Nephron (organoid): ENCODE data around the gene HOXC5.

Experiments used
- H3K27ac Mint-ChIP-seq, 3 experiments: 2 replicates each; pipeline ENCODE4 v1.8.0; 2020; ENCODE audit warnings: mixed read lengths in 3 of 3, mild to moderate bottlenecking in 2 of 3, moderate library complexity in 1 of 3
- H3K27me3 Mint-ChIP-seq: 2 replicates; pipeline ENCODE4 v1.8.0; 2021; ENCODE audit warnings: low read depth, mild to moderate bottlenecking, moderate library complexity, mixed read lengths
- H3K36me3 Mint-ChIP-seq: 2 replicates; pipeline ENCODE4 v1.8.0; 2020; ENCODE audit warnings: low read depth, mixed read lengths
- H3K4me1 Mint-ChIP-seq: 2 replicates; pipeline ENCODE4 v1.8.0; 2020; ENCODE audit warnings: mixed read lengths
- H3K4me3 Mint-ChIP-seq, 3 experiments: 2 replicates each; pipeline ENCODE4 v1.8.0; 2020; ENCODE audit warnings: mild to moderate bottlenecking in 3 of 3, mixed read lengths in 3 of 3, moderate library complexity in 2 of 3
- H3K9me3 Mint-ChIP-seq: 2 replicates; pipeline ENCODE4 v1.8.0; 2020; ENCODE audit warnings: mixed read lengths
- TF ChIP-seq, protein P1 (sequence below), 3 experiments: fragments of 200-600 bp; sonication (generic); IDR thresholded peaks; one replicate each; pipeline ENCODE4 v1.5.0; 2021; ENCODE audit warnings: antibody characterized with exemption in 3 of 3; ENCODE audit not compliant: unreplicated experiment in 3 of 3

The HOXC5 gene

DNA sequence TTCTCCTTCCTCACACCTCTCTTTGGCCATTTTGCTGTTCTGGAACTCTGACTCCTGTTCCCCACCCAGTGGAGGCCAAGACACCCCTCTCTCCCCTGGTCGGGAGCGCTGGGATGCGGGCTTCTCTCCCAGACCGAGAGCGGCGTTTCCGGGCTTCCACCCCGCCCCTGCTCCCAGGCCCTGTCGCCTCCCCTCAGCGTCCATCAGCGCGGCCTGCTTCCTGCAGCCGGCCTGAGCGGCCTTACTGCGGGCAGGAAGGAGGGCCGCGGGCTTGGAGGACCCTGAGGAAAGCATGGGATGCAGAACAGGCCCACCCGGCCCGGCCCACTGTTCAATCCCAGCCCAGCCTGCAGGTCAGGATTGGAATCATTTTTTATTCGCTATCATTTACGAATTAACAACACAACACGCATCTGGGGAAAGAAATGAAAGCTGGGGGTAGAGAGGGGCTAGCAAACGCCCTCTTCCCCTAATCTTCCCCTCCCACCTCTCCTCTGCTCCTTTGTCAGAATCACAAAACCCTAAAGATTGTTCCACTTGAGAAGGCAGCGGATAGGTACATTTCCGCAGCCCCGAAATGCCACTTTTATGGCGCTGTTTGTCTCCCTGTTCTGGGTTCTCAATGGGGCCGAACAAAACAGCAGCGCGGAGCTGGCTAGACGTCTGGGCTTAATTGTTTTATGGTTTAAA, 27.9 kb upstream of the HOXC5 start:
- peak overlapping the region; percentile 95 to 99 (median 96) for H3K4me3 Mint-ChIP-seq
- TF ChIP-seq, protein P1, sequence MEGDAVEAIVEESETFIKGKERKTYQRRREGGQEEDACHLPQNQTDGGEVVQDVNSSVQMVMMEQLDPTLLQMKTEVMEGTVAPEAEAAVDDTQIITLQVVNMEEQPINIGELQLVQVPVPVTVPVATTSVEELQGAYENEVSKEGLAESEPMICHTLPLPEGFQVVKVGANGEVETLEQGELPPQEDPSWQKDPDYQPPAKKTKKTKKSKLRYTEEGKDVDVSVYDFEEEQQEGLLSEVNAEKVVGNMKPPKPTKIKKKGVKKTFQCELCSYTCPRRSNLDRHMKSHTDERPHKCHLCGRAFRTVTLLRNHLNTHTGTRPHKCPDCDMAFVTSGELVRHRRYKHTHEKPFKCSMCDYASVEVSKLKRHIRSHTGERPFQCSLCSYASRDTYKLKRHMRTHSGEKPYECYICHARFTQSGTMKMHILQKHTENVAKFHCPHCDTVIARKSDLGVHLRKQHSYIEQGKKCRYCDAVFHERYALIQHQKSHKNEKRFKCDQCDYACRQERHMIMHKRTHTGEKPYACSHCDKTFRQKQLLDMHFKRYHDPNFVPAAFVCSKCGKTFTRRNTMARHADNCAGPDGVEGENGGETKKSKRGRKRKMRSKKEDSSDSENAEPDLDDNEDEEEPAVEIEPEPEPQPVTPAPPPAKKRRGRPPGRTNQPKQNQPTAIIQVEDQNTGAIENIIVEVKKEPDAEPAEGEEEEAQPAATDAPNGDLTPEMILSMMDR (IDR thresholded peaks at IDR 0.05; ENCODE audit: unreplicated experiment in 3 of 3), result no peak
- peak overlapping the region; percentile 95 to 100 (median 100) for H3K27ac Mint-ChIP-seq
- peaks cover 48% of the 10 kb centered on the region for H3K27me3 Mint-ChIP-seq
- H3K9me3 Mint-ChIP-seq, result no peaks in the 10 kb centered on the region
- H3K4me1 Mint-ChIP-seq, result peaks cover 69% of the 10 kb centered on the region
- peaks cover 28% of the 10 kb centered on the region for H3K36me3 Mint-ChIP-seq

- peaks cover 73% of the 10 kb centered on the region for H3K4me1 Mint-ChIP-seq
- H3K36me3 Mint-ChIP-seq, result peaks cover 28% of the 10 kb centered on the region
- H3K27me3 Mint-ChIP-seq, result peaks cover 53% of the 10 kb centered on the region
- no peaks in the 10 kb centered on the region for H3K9me3 Mint-ChIP-seq
- H3K4me3 Mint-ChIP-seq, result peak overlapping the region; percentile 95 to 99 (median 96)
- TF ChIP-seq, protein P1 (IDR thresholded peaks at IDR 0.05; ENCODE audit: unreplicated experiment in 3 of 3), result no peak
- peak overlapping the region; percentile 95 to 100 (median 100) for H3K27ac Mint-ChIP-seq
Observed at GRCh38 chr12:54005531-54005852, 27.4 kb upstream of the HOXC5 start.

DNA sequence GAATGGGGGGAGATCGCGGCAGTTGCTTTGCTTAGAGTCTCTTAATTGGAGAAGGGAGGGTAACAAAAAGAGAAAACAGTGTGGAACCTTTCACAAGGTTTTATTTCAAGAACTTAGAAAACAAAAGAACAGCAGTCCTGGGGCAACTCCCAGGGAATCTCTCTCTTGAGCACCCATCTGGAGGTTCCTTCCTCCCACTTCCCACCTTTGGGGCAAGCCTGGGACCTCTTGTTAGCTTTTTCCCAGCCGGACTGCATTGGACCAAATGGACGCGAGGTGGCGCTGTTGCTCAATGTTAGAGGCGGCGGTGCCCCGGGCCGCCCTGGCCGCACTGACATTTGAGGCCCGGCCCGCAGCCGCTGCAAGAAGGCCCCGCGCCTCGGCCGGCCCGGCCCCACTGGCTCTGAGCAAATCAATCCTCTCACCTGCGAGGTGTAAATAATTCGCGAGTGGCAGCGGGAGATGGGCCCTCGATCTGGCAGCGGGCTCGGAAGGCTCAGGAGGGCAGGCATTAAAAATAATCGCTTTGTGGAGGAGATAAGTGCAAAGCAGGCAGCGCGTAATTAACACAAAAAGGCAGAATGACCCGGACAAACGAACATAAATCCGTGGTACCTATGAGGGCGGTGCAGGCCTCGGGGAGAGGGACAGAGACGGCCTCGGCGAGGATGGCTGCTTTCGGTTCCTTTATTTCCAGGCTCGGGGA, 26.8 kb upstream of the HOXC5 start:
- TF ChIP-seq, protein P1 (IDR thresholded peaks at IDR 0.05; ENCODE audit: unreplicated experiment in 3 of 3), result peak; percentile 94 to 96 (median 95)
- H3K4me1 Mint-ChIP-seq, result peaks cover 77% of the 10 kb centered on the region
- H3K27me3 Mint-ChIP-seq, result peaks cover 55% of the 10 kb centered on the region
- peak overlapping the region; percentile 95 to 100 (median 100) for H3K27ac Mint-ChIP-seq
- H3K9me3 Mint-ChIP-seq, result no peaks in the 10 kb centered on the region
- peak overlapping the region; percentile 95 to 99 (median 96) for H3K4me3 Mint-ChIP-seq
- peaks cover 28% of the 10 kb centered on the region for H3K36me3 Mint-ChIP-seq

DNA sequence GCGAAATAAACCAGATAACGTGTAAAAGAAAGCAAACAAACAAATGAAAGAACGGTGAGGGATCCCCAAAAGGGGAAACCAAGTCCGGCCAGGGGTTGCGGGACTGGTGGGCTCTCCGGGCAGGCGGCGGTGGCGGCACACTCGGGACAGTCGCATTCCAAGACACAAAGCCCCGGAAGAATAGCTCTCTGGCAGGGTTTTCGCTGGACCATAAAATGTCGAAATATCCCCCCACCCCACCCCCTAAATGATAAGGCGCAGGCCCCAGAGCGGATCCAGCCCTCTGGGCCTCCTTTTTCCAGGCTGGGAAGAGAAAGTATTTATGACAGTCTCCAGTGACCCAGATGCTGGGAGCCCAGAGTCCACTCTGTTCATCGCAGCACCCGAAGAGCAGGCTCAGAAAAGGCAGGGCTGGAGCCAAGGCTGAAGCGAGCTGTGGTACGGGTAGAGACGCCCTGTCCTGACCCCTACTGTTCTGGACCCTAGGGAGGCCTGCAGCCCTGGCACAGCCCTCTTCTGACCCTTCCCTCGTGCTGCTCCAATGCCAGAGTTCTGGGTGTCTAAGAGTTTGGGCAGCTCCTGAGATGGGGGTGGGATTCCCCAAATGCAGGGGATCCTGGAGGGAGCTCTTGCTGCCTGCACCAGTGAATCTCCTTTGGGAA, 26.2 kb upstream of the HOXC5 start:
- Mint-ChIP-seq H3K27me3 (peaks cover 58% of the 10 kb centered on the region), H3K9me3 (no peaks in the 10 kb centered on the region), H3K4me1 (peaks cover 81% of the 10 kb centered on the region), H3K27ac (peak overlapping the region; percentile 95 to 100 (median 100)), H3K4me3 (peak overlapping the region; percentile 95 to 99 (median 96)), H3K36me3 (peaks cover 28% of the 10 kb centered on the region)
- TF ChIP-seq, protein P1 (IDR thresholded peaks at IDR 0.05; ENCODE audit: unreplicated experiment in 3 of 3), result no peak

DNA sequence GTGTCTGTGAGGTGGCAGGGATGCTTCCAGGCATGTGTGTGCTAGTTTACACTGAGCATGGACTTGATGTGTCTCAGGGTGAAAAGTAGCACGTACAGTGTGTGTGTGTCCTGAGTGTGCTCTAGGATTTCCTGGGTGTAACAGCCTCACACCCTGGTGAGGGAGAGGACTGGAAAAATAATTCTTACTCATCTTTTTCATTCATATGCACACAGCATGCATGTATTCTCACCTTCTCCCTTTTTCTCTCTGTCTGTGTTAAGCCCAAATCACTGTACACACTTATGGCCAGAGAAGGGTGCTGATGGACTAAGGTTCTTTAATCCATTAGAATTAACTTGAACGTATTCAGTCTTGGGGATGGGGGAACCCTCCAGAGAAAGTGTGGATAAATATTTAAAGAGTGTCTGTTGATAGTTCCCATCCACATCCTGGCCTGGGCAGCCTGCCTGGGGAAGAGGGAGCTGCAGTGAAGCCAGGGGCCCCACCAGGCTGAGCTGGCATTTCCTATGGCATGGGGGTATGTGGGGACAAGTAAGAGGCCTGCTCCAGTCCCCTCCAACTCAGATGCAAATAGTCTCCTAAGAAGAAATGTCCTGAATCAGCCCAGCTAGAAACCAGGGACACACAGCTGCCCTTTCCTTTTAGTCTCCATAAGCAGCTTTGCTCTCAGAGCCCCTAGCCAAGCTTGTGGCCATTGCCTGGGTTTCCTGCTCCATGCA, 25.2 kb upstream of the HOXC5 start:
- Mint-ChIP-seq H3K27me3 (peaks cover 51% of the 10 kb centered on the region), H3K4me3 (peak overlapping the region; percentile 95 to 99 (median 96)), H3K36me3 (peaks cover 19% of the 10 kb centered on the region), H3K27ac (peak overlapping the region; percentile 91 to 100 (median 95)), H3K9me3 (no peaks in the 10 kb centered on the region), H3K4me1 (peaks cover 81% of the 10 kb centered on the region)
- TF ChIP-seq, protein P1 (IDR thresholded peaks at IDR 0.05; ENCODE audit: unreplicated experiment in 3 of 3), result no peak
